Heart left ventricle (tissue), 16 donors: ENCODE results near the gene INHBE. TPM values are rescaled to one million over a fixed set of nuclear protein-coding genes. Genes with fewer than 3 reads are reported as not detected.
A peak's percentile ranks its signal among the peaks of the same experiment; 100 is the strongest.

Source experiments
- ATAC-seq, 4 donors: fragments of 200-7000 bp; cut with Tn5 transposase; one replicate each; pipeline ENCODE4 v1.9.1; 2020 to 2022; ENCODE audit warnings: moderate library complexity in 4 of 4, mild to moderate bottlenecking in 3 of 4, moderate number of reproducible peaks in 1 of 4
- DNase-seq, 5 donors: peaks; one replicate each; pipeline ENCODE4 v3.0.0-alpha.2; 2020
- H3K27ac ChIP-seq, 12 donors: fragments of 200-600 bp; sonication (generic) in 4 of 12; one replicate each; pipeline versions ENCODE4 v1.5.0 to v1.8.0; 2016 to 2022; ENCODE audit warnings: mild to moderate bottlenecking in 2 of 12
- H3K27me3 ChIP-seq, 9 donors: fragments of 200-600 bp; sonication (generic) in 2 of 9; one replicate each; pipeline versions ENCODE4 v1.5.1 to v1.8.0; 2016 to 2022; ENCODE audit warnings: mild to moderate bottlenecking in 3 of 9
- H3K36me3 ChIP-seq, 9 donors: fragments of 200-600 bp; sonication (generic) in 2 of 9; one replicate each; pipeline versions ENCODE4 v1.5.0 to v1.8.0; 2018 to 2022; ENCODE audit warnings: mild to moderate bottlenecking in 2 of 9
- H3K4me1 ChIP-seq, 12 donors: fragments of 200-600 bp; sonication (generic) in 4 of 12; one replicate each; pipeline versions ENCODE4 v1.5.0 to v1.8.0; 2016 to 2022; ENCODE audit warnings: mild to moderate bottlenecking in 3 of 12
- H3K4me3 ChIP-seq, 12 donors: fragments of 200-600 bp; sonication (generic) in 4 of 12; one replicate each; pipeline versions ENCODE4 v1.5.0 to v1.8.0; 2017 to 2022; ENCODE audit warnings: mild to moderate bottlenecking in 9 of 12, moderate library complexity in 4 of 12
- H3K9me3 ChIP-seq, 12 donors: fragments of 200-600 bp; sonication (generic) in 4 of 12; one replicate each; pipeline versions ENCODE4 v1.5.0 to v1.8.0; 2016 to 2022; ENCODE audit warnings: mild to moderate bottlenecking in 1 of 12
- POLR2A ChIP-seq, 2 donors: fragments of 450-650 bp; IDR thresholded peaks; one replicate each; pipeline ENCODE4 v1.6.1; 2017; ENCODE audit warnings: antibody characterized with exemption in 2 of 2, mild to moderate bottlenecking in 2 of 2, moderate library complexity in 2 of 2
- WGBS, 4 donors: extraction: QIAGEN DNeasy Blood & Tissue Kit in 2 of 4; methylation state at CpG; one replicate each; pipeline versions ENCODE4 v1.1.5 to v1.1.7; 2013 to 2018; 5-methylcytosine and 5-hydroxymethylcytosine counted together
- intact Hi-C, 10 donors: fragments of 100-400 bp; cut with DNase I; formaldehyde crosslinking; loops; one replicate each; pipeline versions ENCODE4 v1.11.1 to v1.14.2; 2022
- polyA plus RNA-seq, 2 donors: library from polyadenylated mRNA; stranded (reverse); fragments of 200-250 nt; gene quantifications; one replicate each; pipeline ENCODE4 v1.2.3, GENCODE V29; 2013
- total RNA-seq, 9 donors: library from RNA; depleted of rRNA in 2 of 9; stranded (reverse); fragments of >200 nt in 2 of 9; fragmentation: NEBNext Ultra II Directional in 3 of 9; extraction: Animal tissue kit (Norgen Biotek cat#: 25700) in 3 of 9; gene quantifications; one replicate each; pipeline versions ENCODE4 v1.1.0 to v1.2.4, GENCODE V29; 2016 to 2023
- TF ChIP-seq, protein P1 (sequence below), 12 donors: fragments of 200-600 bp; sonication (generic) in 4 of 12; IDR thresholded peaks; one replicate each; pipeline versions ENCODE4 v1.5.0 to v1.8.0; 2018 to 2022; ENCODE audit warnings: antibody characterized with exemption in 12 of 12, mild to moderate bottlenecking in 5 of 12
- donor health status: ischemic (EF 13 %, LVEDD 7.1; RV severe dilation, severe dysfunction).
- donor health status: healthy with polysubstance abuse.
- donor health status: DM: no; HTN: yes; CAD: no.
- donor health status: DM: no; HTN: no; CAD: no.
- donor health status: ischemic (EF 25% LVEDD 6.9; RV normal size, moderate dysfunction).
- donor health status: ischemic (EF 25% LVEDD 5.7; RV mildly dilated, moderate dysfunction).
- donor health status: healthy.
- donor health status: DM: yes; HTN: yes; CAD: no.
- donor health status: ischemic (EF 35%, LVEDD 5.7; RV mildly dilated, moderate dysfunction).
- donor health status: nonischemic (EF 11% LVEDD 7.7; RV severe dilation, severe dysfunction).
- donor health status: DM: yes; HTN: yes; CAD: no.
- donor health status: PGD.
- donor health status: ischemic (EF 29% LVEDD 5.4; RV normal size, mild dysfunction).
- donor health status: nonischemic (EF 23%, LVEDD 6.1; RV moderate dilation, normal function).

The INHBE gene
- total and polyA plus RNA-seq, 11 donors, result 0.03 to 0.64 TPM; not detected in 9

DNA sequence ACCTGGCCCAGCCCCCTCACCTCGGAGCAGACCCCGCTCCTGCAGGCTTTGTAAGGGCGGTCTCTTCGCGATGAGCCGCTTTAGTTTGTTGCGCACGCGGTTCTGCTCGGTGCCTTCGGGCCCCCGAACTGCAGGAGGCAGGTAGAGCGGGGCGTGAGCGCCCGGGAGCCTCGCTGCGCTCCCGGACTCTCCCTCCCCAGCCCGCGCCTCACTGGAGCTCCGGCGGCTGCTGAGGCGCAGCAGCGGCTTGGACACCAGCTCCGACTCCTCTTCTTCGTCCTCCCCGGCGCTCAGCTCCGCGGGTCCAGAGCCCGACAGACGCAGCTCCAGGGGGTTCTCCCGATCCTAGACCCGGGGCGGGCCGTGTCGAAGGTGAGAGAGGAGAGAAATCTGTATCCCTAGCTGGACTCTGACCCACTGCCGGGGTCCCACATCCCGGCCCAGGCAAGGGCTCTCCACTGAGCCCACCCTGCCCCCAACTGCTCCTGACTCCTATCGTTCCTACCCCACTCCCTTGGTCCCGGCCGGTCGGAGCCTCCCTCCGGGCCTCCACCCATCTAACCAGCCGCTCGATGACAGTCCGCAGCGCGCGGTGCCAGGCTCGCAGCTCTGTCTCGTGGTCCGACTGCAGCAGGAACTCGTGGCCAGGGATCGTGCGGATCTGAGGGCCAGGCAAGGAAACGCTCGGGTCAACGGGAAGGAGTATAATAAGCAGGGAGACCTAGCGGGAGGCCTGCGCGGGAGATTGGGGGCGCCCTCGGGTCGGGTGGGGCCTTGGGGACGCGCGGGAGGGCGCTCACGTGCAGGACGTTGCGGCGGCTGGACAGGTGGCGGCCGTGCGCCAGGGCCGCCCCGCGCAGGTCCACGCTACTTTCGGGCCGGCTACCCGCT lies 20.4 kb downstream of the INHBE start:
- 5 to 12% (median 10%) methylated on average over 55 to 84 of the region's 84 CpGs for WGBS, 4 donors
- Histone ChIP-seq H3K27me3 (peaks cover 14 to 63% (median 39%) of the 10 kb centered on the region in 9 donors), H3K27ac (peak overlapping the region in 1 of 12 donors; percentile 94), H3K4me1 (peaks cover 0 to 50% (median 15%) of the 10 kb centered on the region in 12 donors), H3K9me3 (no peaks in the 10 kb centered on the region), H3K36me3 (peaks cover 0 to 48% (median 0%) of the 10 kb centered on the region in 9 donors), H3K4me3 (peak overlapping the region; percentile 6 to 68 (median 39))
- ATAC-seq, result peak in 3 of 4 donors; percentile 32 to 38 (median 35)
- peak in 1 of 5 donors; percentile 23 for DNase-seq
- TF ChIP-seq, protein P1, sequence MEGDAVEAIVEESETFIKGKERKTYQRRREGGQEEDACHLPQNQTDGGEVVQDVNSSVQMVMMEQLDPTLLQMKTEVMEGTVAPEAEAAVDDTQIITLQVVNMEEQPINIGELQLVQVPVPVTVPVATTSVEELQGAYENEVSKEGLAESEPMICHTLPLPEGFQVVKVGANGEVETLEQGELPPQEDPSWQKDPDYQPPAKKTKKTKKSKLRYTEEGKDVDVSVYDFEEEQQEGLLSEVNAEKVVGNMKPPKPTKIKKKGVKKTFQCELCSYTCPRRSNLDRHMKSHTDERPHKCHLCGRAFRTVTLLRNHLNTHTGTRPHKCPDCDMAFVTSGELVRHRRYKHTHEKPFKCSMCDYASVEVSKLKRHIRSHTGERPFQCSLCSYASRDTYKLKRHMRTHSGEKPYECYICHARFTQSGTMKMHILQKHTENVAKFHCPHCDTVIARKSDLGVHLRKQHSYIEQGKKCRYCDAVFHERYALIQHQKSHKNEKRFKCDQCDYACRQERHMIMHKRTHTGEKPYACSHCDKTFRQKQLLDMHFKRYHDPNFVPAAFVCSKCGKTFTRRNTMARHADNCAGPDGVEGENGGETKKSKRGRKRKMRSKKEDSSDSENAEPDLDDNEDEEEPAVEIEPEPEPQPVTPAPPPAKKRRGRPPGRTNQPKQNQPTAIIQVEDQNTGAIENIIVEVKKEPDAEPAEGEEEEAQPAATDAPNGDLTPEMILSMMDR (IDR thresholded peaks at IDR 0.05), result no peak
- no peak for TF ChIP-seq POLR2A (IDR thresholded peaks at IDR 0.05)
- intact Hi-C loops, result no loop called here

DNA sequence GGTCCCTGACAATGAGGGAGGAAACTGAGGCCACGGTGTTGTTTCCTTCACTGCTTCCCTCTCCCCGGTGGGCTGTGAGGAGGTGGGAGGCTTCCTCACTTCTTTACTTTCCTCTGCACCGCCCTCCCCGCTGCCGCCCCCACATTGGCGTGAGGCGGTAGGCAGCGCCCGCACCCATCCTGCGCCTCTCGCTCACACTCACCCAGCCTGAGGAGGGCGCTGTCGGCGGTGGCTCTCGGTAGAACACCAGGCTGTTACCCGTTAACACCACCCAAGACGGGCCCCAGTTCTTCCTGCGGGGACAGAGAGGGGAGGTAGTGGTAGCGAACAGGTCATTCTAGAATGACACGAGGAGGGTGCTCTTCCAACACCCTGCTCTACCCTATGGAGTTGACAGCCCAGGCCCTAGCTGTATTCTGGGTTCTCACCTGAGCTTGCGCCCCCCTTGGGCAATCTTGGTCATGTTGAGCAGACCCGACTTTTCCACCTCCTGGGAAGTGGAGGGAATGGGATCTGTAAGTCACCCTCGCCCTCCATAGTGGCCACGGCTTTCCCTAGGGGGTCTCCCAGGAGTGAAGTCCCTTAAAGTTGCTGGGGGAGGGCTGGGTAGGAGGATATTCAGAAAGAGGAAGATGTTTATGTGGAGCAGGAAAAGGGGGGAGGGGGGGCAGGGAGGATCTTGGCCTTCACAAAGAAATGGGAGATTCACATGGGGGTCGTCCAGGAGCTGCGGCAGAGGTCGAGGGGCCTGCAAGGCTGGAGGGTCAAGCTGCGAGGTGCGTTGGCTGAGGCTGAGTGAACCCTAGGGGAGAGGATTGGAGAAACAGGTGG lies 21.3 kb downstream of the INHBE start:
- no peak for DNase-seq
- TF ChIP-seq, protein P1 (IDR thresholded peaks at IDR 0.05), result peak in 1 of 12 donors; percentile 35
- no peak for TF ChIP-seq POLR2A (IDR thresholded peaks at IDR 0.05)
- ATAC-seq, result peak in 1 of 4 donors; percentile 7
- Histone ChIP-seq H3K9me3 (no peaks in the 10 kb centered on the region), H3K27ac (peak overlapping the region in 4 of 12 donors; percentile 18 to 94 (median 54)), H3K4me1 (peaks cover 0 to 57% (median 15%) of the 10 kb centered on the region in 12 donors), H3K27me3 (peaks cover 14 to 63% (median 37%) of the 10 kb centered on the region in 9 donors), H3K4me3 (peak overlapping the region in 11 of 12 donors; percentile 6 to 68 (median 40)), H3K36me3 (peaks cover 0 to 40% (median 0%) of the 10 kb centered on the region in 9 donors)
- intact Hi-C loops, result no loop called here
- 19 to 58% (median 25%) methylated on average over 10 to 29 of the region's 29 CpGs for WGBS, 4 donors

DNA sequence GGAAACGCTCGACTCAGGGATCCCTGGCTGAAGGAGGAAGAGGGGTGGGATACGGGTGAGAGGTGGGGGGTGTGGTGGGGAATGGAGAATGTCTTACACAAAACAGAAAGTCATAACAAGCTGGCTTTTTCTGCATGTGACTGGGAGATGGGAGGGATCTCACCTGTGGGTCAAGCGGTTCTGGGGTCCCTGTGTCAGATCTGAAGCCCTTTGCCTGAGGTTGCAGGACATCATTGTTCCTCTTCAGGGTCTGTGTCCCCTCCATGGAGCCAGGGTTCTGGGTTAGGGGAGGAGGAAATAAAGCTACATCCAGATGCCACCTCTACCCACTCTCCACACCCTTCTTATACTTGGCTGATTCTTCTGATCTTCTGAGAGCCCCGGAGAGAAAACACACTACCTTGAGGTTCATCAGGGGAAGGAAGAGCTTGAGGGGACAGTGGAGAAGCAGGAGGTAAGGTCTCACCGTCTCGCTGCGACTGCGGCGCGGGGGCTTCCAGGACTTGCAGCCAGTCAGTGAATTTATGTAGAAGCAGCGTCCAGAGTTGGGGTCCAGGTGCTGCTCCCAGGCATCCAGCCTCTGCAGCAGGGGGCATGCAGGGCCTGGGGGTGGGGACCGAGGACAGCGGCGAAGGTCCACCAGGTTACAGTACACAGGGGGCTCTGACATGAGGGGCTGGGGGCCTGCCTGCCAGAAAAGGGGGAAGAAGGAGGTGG lies 22.0 kb downstream of the INHBE start:
- WGBS, 4 donors, result 76 to 92% (median 85%) methylated on average over 15 of the region's 15 CpGs
- TF ChIP-seq POLR2A (IDR thresholded peaks at IDR 0.05), result no peak
- TF ChIP-seq, protein P1 (IDR thresholded peaks at IDR 0.05), result no peak
- Histone ChIP-seq H3K9me3 (no peaks in the 10 kb centered on the region), H3K36me3 (peaks cover 0 to 32% (median 0%) of the 10 kb centered on the region in 9 donors), H3K27ac (peak overlapping the region in 8 of 12 donors; percentile 18 to 94 (median 39)), H3K27me3 (peaks cover 14 to 63% (median 35%) of the 10 kb centered on the region in 9 donors), H3K4me1 (peaks cover 0 to 57% (median 15%) of the 10 kb centered on the region in 12 donors), H3K4me3 (peak overlapping the region in 10 of 12 donors; percentile 8 to 68 (median 40))
- DNase-seq (no peak), ATAC-seq (no peak)
- intact Hi-C loops, result no loop called here
